Endodermal cell (in vitro differentiated cells): ENCODE measurements around the gene MOCS1. TPM values are rescaled to one million over a fixed set of nuclear protein-coding genes. Genes with fewer than 3 reads are reported as not detected.

Experiments used
- DNase-seq: peaks from one replicate; pipeline ENCODE4 v3.0.0-alpha.2; 2017
- H3K27ac ChIP-seq: 2 replicates; pipeline ENCODE4 v1.5.1; 2013; ENCODE audit warnings: mild to moderate bottlenecking, low read depth, low read length, moderate library complexity
- H3K27me3 ChIP-seq: 2 replicates; pipeline ENCODE4 v1.6.1; 2013; ENCODE audit warnings: mild to moderate bottlenecking, low read length, moderate library complexity; ENCODE audit not compliant: insufficient read depth, control insufficient read depth, poor library complexity, severe bottlenecking
- H3K36me3 ChIP-seq: 2 replicates; pipeline ENCODE4 v1.7.0; 2013; ENCODE audit warnings: mild to moderate bottlenecking, low read length, moderate library complexity; ENCODE audit not compliant: control insufficient read depth, insufficient read depth
- H3K4me1 ChIP-seq: one replicate; pipeline ENCODE4 v1.7.0; 2013; ENCODE audit warnings: low read length; ENCODE audit not compliant: control insufficient read depth, insufficient read depth
- H3K4me3 ChIP-seq: 2 replicates; pipeline ENCODE4 v1.5.1; 2013; ENCODE audit warnings: mild to moderate bottlenecking, low read length, moderate library complexity
- H3K9ac ChIP-seq: 2 replicates; pipeline ENCODE4 v1.6.1; 2013; ENCODE audit warnings: mild to moderate bottlenecking, low read length, moderate library complexity; ENCODE audit not compliant: poor library complexity, severe bottlenecking; ENCODE audit errors: extremely low read depth
- H3K9me3 ChIP-seq: 2 replicates; pipeline ENCODE4 v1.6.1; 2013; ENCODE audit warnings: mild to moderate bottlenecking, low read length, moderate library complexity; ENCODE audit not compliant: control insufficient read depth
- H3K27ac Mint-ChIP-seq: 2 replicates; pipeline ENCODE4 v1.8.0; 2020; ENCODE audit warnings: mixed read lengths
- H3K27me3 Mint-ChIP-seq: 2 replicates; pipeline ENCODE4 v1.8.0; 2021; ENCODE audit warnings: mild to moderate bottlenecking, mixed read lengths; ENCODE audit not compliant: insufficient read depth
- H3K36me3 Mint-ChIP-seq: 2 replicates; pipeline ENCODE4 v1.8.0; 2020; ENCODE audit warnings: low read depth, mixed read lengths
- H3K4me1 Mint-ChIP-seq: 2 replicates; pipeline ENCODE4 v1.8.0; 2020; ENCODE audit warnings: mixed read lengths
- H3K4me3 Mint-ChIP-seq: 2 replicates; pipeline ENCODE4 v1.8.0; 2020; ENCODE audit warnings: mild to moderate bottlenecking, moderate library complexity, mixed read lengths
- H3K9me3 Mint-ChIP-seq: 2 replicates; pipeline ENCODE4 v1.8.0; 2020; ENCODE audit warnings: mild to moderate bottlenecking, mixed read lengths
- CTCF ChIP-seq: fragments of 200-600 bp; sonication (generic); conservative IDR thresholded peaks from 2 replicates; pipeline ENCODE4 v1.5.0; 2021; ENCODE audit warnings: antibody characterized with exemption, mild to moderate bottlenecking
- WGBS, 2 experiments: methylation state at CpG; one replicate each; pipeline versions ENCODE4 v1.1.5 to v1.1.7; 2013; ENCODE audit warnings: missing lambda C conversion rate in 2 of 2, mixed read lengths in 1 of 2; ENCODE audit not compliant: insufficient coverage in 1 of 2, insufficient read length in 1 of 2; 5-methylcytosine and 5-hydroxymethylcytosine counted together
- total RNA-seq, 2 donors: library from RNA; stranded (reverse); fragmentation: NEBNext Ultra II Directional in 1 of 2; extraction: Animal tissue kit (Norgen Biotek cat#: 25700) in 1 of 2; gene quantifications; 2 replicates in 1 of 2; 3 replicates in 1 of 2; pipeline ENCODE4 v1.2.1, GENCODE V29; 2021

The MOCS1 gene
- total RNA-seq, 2 donors from 2014 or later, result 8.7 to 11.3 TPM

- H3K9me3 Mint-ChIP-seq, result peaks cover 4% of the 10 kb centered on the region
- no peak overlapping the region for H3K27ac ChIP-seq
- H3K4me3 ChIP-seq, result no peak overlapping the region
- no peak overlapping the region for H3K27ac Mint-ChIP-seq
- no peaks in the 10 kb centered on the region for H3K4me1 ChIP-seq
- no peak overlapping the region for H3K4me3 Mint-ChIP-seq
- H3K36me3 Mint-ChIP-seq, result peaks cover 35% of the 10 kb centered on the region
- no peaks in the 10 kb centered on the region for H3K27me3 Mint-ChIP-seq
- no peak overlapping the region for H3K9ac ChIP-seq
- 94% methylated on average over 3 of the region's 3 CpGs; no CpG with 5 or more reads in 1 of the 2 experiments for WGBS, 2 experiments
- TF ChIP-seq CTCF, result no peak
- H3K4me1 Mint-ChIP-seq, result peaks cover 7% of the 10 kb centered on the region
- H3K9me3 ChIP-seq, result no peaks in the 10 kb centered on the region
- no peaks in the 10 kb centered on the region for H3K27me3 ChIP-seq
- no peak for DNase-seq
- H3K36me3 ChIP-seq, result no peaks in the 10 kb centered on the region
These were observed 8.4 kb downstream of the MOCS1 start for GRCh38 chr6:39925931-39926290.

- no peak for DNase-seq
- H3K9ac ChIP-seq, result no peak overlapping the region
These were observed 8.9 kb downstream of the MOCS1 start for GRCh38 chr6:39925191-39925930.

GRCh38 chr6:39924283-39924682 lies 10.0 kb downstream of the MOCS1 start:
- no peaks in the 10 kb centered on the region for H3K9me3 ChIP-seq
- Mint-ChIP-seq H3K4me1 (peaks cover 4% of the 10 kb centered on the region), H3K4me3 (no peak overlapping the region), H3K9me3 (peaks cover 4% of the 10 kb centered on the region), H3K27me3 (no peaks in the 10 kb centered on the region), H3K36me3 (peaks cover 43% of the 10 kb centered on the region), H3K27ac (no peak overlapping the region)
- 80 to 84% methylated on average over 1 to 6 of the region's 6 CpGs for WGBS, 2 experiments
- H3K36me3 ChIP-seq, result no peaks in the 10 kb centered on the region
- H3K27me3 ChIP-seq, result no peaks in the 10 kb centered on the region
- no peak overlapping the region for H3K9ac ChIP-seq
- no peak for TF ChIP-seq CTCF
- no peaks in the 10 kb centered on the region for H3K4me1 ChIP-seq
- DNase-seq, result no peak
- no peak overlapping the region for H3K4me3 ChIP-seq
- no peak overlapping the region for H3K27ac ChIP-seq

More at GRCh38 chr6:39925191-39925930, 8.9 kb downstream of the MOCS1 start:
- H3K36me3 ChIP-seq, result no peaks in the 10 kb centered on the region
- no peaks in the 10 kb centered on the region for H3K27me3 ChIP-seq
- H3K27ac ChIP-seq, result no peak overlapping the region
- TF ChIP-seq CTCF, result no peak
- Mint-ChIP-seq H3K9me3 (peaks cover 4% of the 10 kb centered on the region), H3K27me3 (no peaks in the 10 kb centered on the region), H3K4me1 (peaks cover 7% of the 10 kb centered on the region), H3K36me3 (peaks cover 36% of the 10 kb centered on the region), H3K4me3 (no peak overlapping the region), H3K27ac (no peak overlapping the region)
- 92 to 93% methylated on average over 5 to 21 of the region's 22 CpGs for WGBS, 2 experiments
- H3K4me3 ChIP-seq, result no peak overlapping the region
- no peaks in the 10 kb centered on the region for H3K9me3 ChIP-seq
- H3K4me1 ChIP-seq, result no peaks in the 10 kb centered on the region
